NCI-H69 (cell line): ENCODE measurements around the gene AASDH.

Source experiments
- DNase-seq: peaks from one replicate; lab custom pipeline; 2025; lab: John Stamatoyannopoulos, UW

AASDH gene, protein sequence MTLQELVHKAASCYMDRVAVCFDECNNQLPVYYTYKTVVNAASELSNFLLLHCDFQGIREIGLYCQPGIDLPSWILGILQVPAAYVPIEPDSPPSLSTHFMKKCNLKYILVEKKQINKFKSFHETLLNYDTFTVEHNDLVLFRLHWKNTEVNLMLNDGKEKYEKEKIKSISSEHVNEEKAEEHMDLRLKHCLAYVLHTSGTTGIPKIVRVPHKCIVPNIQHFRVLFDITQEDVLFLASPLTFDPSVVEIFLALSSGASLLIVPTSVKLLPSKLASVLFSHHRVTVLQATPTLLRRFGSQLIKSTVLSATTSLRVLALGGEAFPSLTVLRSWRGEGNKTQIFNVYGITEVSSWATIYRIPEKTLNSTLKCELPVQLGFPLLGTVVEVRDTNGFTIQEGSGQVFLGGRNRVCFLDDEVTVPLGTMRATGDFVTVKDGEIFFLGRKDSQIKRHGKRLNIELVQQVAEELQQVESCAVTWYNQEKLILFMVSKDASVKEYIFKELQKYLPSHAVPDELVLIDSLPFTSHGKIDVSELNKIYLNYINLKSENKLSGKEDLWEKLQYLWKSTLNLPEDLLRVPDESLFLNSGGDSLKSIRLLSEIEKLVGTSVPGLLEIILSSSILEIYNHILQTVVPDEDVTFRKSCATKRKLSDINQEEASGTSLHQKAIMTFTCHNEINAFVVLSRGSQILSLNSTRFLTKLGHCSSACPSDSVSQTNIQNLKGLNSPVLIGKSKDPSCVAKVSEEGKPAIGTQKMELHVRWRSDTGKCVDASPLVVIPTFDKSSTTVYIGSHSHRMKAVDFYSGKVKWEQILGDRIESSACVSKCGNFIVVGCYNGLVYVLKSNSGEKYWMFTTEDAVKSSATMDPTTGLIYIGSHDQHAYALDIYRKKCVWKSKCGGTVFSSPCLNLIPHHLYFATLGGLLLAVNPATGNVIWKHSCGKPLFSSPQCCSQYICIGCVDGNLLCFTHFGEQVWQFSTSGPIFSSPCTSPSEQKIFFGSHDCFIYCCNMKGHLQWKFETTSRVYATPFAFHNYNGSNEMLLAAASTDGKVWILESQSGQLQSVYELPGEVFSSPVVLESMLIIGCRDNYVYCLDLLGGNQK

DNA sequence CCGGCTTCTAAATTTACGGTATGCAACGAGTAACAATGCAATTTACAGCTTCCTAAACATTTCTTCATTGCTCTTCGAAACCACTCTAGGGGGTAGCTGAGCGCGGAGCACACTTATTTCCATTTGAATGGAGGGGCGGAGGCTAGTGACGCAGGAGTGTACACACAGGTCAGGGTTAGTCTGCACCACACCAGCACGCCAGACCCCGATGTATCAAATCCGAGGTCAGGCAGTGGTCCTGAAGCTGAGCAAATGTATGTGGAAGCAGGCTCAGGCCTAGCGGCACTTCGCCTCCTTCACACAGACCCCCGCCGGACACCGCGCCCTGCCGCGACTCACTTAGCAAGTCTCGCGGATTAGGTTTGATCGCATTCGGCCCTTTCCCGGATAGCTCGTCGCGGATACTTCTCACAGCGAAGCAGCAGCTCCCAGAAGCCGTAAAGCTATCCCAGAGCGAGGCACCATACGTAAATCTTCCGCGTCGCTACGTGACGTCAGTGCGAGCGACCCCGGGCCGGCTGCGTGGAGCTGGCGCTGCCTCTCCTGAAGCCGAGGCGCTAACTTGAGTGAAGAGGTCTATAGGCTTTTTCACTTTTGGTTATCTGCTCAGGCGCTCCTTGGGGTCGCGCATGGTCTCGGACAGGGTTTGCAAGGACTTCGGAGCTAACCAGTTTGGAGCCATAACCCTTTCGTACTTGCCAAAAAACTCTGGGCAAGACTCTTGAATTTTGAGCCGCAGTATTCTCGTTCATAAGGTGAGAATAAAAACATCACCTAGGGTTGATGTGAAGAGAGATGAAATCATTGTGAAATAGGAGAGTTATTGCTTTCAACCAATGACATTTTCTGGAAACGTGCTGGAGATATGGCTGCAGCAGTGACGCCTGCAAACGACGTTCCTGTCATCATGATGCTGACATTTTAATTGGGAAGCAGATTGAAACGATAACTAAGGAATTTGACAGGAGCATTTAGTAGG lies at the start of gene AASDH:
AASDH (minus strand) TSS at position 469 of the 979 bp plus-strand sequence. CDS start 3,192 bp downstream, outside the sequence.
- peak; percentile 92 for DNase-seq

DNA sequence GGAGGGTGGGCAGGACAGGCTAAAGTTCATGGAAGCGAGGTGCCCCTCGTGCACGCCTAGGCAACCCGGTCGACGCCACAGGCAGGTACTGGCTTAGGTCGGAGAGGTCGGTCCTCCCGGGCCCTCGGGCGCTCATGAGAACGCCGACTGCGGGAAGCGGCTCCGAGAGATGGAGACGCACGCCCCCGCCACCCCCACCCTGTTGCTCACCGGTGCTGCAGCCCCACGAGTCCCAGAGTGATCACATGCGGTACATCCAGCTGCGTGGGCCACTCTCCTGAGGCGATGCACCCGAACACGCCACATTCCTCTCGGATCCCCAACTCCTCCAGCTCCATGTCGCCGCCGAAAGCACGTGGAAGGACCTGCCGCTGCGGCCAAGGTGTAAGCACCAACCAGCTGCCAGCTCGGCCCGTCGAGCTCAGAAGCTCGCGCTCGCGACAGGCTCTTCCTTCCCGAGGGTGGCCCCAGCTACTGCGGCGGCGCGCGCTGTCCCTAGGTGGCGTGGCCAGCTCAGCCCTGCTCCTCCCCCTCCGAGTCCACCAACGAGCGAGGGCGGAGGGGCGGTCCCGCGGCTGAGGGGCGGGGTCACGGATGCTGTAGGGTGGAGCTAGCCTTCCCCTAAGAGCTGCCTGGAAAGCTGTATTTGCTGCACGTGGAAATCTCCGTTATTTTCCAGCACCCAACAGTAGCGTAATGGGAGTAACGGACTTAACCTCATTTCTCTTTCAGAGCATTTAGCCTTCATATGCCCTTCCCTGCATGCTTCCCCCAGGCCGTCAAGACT lies 48.0 kb upstream of the AASDH start, which contains the start of gene PPAT:
PPAT (minus strand) TSS at position 476 of the 787 bp plus-strand sequence; CDS start at position 338, 138 bp downstream.
- DNase-seq = peak; percentile 97

DNA sequence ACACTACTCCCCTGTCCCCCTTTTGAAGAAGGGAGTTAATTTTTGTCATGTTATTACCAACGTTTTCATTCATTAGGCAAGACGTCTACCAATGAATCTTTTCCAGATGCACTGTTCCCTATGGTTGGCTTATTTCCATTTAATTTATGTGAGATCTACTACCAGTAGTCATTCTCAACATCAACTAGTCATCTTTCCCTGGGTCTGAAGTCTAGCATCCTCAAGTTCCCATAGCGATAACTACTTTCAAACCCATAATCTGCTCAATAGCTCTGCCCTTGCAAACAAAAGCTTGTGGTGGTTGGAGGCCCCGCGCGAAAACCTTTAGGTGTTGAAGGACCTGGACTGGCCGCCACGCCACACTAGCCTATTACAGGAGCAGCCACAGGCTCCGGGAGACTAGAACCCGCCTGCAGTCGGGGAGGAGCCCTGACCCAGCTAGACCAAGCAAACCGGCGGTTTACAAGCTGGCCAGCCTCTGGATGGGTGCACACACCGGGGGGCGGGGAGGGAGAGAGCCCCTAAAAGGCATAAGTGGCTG lies 47.4 kb upstream of the AASDH start:
- DNase-seq = peak; percentile 81

DNA sequence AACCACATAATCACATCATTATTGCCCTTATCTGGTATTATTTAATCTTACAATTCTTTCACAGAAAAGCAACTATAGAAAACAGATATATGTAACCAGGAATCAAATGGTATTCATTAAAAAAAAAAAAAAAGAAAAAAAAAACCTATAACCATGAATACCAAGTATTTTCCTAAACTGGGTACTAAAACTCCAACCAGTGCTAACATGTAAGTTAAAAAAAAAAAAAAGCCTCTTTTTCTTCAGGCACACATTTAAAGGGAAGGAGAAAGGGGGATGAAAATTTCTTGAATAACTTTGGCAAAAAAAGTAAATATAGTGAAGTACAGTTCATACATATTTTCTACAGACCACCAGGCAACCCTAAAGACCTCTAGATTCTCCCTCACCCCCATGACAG lies 46.0 kb upstream of the AASDH start:
- DNase-seq = no peak

DNA sequence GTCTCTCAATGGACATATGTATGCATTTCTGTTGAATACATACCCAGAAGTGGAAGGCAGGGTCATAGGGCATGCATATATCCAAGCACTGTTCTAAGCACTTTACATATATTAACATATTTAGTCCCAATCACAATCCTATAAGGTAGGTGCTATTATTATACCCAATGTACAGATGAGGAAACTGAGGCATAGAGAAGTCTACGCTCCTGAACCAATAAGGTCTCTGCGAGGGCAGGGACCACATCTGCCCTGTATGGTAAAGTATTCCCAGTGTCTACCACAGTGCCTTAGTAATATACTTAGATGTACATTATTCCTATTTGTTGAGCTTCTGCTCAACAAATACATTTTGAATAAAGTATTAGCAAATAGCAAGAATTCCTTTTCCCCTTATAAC lies 42.9 kb upstream of the AASDH start:
- no peak for DNase-seq

DNA sequence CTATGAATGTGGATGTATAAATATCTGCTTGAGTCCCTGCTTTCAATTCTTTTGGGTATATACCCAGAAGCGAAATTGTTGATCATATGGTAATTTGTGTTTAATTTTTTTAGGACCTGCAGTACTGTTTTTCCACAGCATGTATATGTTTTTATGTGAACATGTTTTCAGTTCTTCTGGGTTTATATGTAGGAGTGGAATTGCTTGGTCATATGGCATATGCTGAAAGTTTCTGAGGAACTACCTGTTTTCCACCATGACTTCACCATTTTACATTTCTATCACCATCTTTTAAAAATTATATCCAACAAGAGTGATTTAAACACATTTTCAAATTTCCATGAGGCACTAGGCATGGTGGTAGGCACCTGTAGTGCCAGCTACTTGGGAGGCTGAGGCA lies 39.9 kb upstream of the AASDH start:
- no peak for DNase-seq

DNA sequence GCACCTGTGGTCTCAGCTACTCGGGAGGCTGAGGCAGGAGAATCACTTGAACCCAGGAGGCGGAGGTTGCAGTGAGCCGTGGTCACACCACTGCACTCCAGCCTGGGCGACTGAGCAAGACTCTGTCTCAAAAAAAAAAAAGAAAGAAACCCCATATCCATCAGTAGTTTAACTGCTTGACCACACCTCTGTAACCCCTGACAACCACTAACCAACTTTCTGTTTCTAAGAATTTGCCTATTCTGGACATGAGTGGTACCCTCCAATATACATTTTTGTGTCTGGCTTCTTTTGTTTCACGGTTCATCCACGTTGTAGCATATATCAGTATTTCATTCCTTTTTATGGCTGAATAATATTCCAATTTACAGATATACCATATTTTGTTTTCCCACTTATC lies 39.0 kb upstream of the AASDH start:
- no peak for DNase-seq

DNA sequence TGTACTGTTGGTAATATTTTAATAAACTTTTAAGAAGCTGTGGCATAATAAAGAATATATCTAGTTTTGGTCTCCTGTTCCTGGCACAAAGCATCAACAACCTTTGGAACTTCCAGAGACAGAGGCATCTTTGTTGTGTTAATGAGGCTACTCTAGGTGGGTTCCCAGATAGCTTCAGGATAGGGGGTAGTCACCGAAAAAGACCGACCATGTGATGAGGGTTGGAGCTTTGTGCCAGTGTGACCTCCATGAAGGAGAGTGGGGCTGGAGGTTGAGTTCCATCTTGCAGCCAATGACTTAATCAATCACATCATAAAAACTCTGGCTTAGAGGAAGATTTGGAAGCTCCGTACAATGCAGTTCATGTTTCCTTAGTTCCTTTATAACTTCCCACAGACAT lies 38.2 kb upstream of the AASDH start:
- DNase-seq = no peak

DNA sequence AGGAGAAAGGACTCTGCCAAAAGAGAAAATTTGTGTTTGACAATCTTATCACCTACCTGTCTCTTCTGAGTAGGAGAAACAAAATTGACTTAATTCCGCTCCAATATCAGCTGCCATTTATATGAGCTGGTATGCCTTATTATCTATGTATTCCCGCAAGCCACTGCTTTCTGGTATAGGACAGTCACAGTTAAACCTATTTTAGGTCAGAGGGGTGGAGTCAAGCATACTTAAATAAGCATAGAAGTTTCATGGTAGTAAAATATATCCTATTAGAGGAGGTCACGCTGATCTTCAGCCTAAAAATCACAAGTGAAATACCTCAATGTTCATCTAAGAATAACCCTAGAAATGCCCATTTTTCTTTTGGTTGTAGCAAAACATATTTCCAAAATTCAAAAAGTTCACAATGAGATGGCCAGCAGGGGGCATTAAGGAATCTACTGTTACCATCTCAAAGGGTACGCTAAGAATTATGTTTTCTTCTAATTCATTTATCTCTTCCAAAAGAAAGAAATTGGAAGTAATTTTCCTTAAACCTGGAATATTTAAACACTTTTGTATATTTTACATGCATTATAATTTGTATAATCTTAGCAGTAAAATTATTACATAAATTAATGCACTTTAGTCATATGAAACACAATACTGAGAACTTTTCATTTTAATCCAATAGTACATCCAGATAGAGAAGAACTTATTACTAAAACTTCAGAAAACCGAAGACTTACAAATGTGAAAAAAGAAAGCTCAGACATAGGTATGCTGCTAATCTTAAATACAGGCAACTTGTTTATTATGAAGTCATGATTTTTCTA lies 37.6 kb upstream of the AASDH start:
- DNase-seq = no peak

DNA sequence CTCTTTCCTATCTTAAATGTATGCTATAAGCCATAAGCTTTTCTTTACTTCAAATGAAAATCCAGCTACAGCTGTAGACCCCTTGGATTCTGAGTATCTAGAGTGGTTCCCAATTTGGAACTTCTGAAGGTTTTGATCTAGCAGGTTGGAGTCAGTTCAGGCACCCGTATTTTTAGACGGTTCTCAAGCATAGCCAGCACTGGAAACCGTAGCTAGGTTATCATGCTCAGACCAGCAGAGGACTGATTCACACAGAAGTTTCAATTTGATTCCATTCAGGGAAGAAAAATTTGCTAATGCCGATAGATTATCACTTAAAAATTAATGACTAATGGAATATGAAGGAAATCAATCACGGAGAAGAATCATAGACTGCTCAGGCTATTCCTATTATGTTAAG lies 36.9 kb upstream of the AASDH start:
- DNase-seq = no peak

DNA sequence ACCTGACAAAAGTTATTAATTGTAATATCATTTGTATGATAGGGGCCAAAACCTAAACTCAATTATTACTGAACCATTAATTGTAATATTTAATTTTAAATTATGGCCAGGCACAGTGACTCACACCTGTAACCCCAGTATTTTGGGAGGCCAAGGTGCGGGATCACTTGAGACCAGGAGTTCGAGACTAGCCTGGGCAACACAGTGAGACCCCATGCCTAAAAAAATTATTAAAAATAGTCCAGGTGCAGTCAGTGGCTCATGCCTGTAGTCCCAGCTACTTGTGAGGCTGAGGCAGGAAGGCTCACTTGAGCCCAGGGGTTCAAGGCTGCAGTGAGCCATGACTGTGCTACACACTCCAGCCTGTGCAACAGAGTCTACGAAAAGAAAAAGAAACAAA lies 30.1 kb upstream of the AASDH start:
- DNase-seq = no peak

DNA sequence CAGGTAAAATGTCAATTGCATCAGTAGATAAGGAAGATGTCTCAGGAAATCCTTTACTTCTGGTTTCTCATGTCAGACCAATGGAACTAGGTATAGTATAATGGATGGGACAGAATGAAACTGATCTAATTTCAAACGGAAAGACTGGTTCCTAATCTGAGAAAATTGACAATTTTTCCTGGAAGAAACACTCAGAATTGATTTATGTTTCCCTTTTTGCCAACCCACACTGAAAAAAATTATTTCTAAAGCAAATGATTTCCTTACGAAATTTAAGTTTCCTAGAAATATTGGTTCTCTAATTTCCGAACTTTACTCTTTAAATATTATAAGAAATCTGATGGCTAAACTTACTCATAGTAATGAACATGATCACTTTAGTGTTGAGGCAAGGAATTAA lies 29.1 kb upstream of the AASDH start:
- DNase-seq = no peak

DNA sequence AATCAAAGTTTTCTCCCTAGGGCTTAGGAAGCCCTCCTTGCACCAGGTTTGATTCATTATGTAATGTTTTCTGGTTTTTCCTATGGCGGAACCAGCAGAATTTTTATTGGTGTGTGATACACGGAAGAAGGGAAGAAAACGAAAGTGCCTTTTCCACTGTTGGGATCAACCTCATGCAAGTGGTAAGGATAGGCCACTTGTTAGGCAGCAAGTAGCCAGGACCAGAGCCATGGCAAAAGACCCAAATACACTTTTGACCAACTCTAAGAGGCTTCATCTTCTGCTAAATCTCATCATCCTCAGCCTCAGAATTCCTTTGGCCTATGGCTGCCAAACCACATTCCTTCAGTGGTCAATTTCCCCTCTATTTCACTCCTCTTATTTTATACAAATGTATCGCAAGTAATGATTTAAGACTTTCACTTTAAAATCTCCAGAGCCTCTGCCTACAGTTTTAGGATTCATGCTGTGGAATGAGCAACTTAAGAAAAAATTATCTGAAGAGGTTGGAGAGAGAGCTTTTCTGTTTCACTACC lies 26.9 kb upstream of the AASDH start:
- no peak for DNase-seq

DNA sequence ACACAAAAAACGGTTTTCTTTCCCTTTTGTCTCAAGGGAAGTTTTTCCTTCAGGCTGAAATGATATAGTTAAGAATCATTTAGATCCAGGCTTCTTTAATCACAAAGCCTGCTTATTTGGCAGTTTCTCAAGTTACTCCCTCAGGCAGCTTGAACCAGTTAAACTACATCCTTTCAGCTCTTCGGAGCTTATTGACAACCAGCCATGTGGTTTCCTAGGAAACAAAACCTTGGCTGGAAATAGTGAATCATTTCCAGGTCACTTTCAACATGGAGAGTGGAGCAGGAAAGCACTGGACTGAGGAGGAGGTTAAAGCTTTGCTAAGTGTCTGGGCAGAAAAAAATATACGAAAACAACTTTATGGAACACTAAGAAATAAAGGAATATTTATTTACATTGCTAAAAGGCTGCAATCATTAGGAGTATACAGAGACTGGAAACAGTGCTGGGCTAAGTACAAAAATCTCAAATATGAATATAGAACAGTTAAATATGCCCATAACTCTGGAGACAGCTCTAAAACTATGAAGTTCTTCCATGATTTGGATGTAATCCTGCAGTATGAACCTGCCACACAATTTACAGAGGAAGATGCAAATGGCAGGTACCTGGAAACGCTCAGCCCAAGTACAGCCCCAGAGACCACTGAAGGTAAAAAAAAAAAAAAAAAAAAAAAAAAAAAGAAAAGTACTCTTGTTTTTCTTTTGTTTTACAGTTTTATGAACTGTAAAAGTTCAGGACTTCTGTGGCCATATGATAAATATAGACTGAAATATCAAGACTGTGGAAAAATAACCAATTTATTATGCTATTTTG lies 23.2 kb upstream of the AASDH start:
- peak; percentile 89 for DNase-seq

DNA sequence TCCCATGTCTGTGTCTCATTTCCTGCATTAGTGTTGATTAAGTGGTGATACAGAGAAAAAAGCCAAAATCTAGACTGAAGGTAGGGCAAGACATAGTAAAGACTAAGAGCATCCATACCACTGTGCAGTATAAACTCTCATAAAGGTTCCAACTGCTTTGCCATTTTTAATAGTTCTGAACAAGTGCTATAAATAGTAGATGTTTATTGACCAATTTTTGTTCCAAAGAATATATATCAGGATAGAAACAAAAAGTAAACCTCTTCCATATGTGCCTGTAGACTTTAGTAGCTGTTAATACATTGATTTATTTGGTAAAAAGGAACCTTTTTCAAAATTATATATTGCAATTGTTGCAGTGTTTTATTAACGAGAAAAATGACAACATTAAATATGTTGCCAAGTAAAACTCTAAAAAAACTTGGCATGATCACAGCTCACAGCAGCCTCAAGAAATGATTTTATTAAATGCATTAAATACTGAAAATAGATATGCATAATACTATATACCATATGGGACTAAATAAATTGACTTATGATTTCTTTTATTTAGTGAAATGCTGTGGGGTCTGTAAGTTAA lies 22.3 kb upstream of the AASDH start:
- DNase-seq = no peak

DNA sequence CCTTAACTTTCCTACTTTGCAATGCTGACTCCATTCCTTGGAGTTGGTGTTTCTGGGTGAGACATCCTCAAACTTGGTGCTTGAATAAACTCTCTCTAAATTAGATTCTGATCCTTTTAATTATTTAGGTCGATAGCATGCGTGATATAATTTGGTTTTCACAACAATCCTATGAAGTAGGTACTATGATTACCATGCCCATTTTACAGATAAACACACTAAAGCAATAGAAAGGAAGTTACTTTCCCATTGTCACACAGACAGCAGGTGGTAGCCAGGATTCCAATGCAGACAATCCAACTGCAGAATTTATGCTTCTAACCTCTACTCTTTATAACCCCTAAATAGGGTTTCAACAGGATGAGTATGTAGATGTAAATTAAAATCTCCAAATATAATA lies 21.7 kb upstream of the AASDH start:
- DNase-seq = no peak

DNA sequence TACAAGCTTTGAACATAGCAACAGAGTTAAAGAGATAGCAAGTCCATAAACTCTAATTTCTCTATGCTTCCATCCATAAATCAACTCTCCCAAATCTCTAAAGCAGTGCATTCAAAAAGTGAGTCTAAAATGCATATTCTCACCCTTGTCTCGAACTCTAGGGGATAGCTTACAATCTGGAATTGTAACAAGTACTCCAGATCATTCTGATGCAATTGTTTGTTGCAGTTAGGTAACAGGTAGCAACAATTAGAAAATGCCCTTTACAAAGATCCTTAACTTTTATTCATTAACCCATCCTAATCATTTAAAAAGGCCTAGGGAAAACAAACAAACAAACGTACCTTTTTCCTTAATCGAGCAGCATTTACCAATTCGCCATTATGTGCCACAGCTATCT lies 18.9 kb upstream of the AASDH start:
- no peak for DNase-seq

DNA sequence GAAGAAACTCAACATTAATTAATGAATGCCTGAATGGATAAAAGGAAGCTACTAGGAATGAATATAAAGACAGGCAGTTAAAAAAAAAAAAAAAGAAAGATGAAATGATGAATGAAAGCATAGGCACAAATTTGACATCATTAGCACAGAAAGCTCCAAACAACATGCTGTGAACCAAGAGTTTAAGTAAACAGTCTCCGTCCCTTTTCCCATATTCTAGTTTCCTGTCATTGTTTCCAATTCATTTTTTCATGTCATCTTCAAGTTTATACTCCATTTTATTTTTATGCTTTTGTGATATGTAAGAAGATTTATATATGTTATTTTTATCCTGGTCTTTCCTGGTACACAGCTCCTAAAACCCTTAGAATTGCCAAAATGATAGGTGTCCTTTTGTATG lies 17.7 kb upstream of the AASDH start:
- DNase-seq = no peak
